AG04450 (cell line): ENCODE measurements around the gene ETFA. TPM values are rescaled to one million over a fixed set of nuclear protein-coding genes. Genes with fewer than 3 reads are reported as not detected.

ENCODE experiments used
- CTCF ChIA-PET: fragments of 300-600, 350-600 bp; formaldehyde crosslinking; extraction: SDS; loops from one replicate; lab custom pipeline; 2022; ENCODE audit warnings: antibody characterized with exemption, inconsistent platforms; lab: Charles Lee
- POLR2A ChIA-PET: fragments of 350-600 bp; formaldehyde crosslinking; extraction: SDS; loops from one replicate; lab custom pipeline; 2021; ENCODE audit warnings: antibody characterized with exemption, inconsistent platforms; lab: Yijun Ruan, JAX
- DNase-seq: peaks from one replicate; pipeline ENCODE4 v3.0.0-alpha.2; 2011; ENCODE audit warnings: low read depth, low spot score
- H3K27ac ChIP-seq: one replicate; pipeline ENCODE4 v1.5.1; 2012; ENCODE audit warnings: low read depth, low read length, control low read depth
- H3K27me3 ChIP-seq: one replicate; pipeline ENCODE4 v1.6.0; 2012; ENCODE audit warnings: low read length; ENCODE audit not compliant: control insufficient read depth, insufficient read depth
- H3K4me3 ChIP-seq: 2 replicates; pipeline ENCODE4 v1.5.1; 2011; ENCODE audit warnings: mild to moderate bottlenecking, low read depth, low read length, control low read depth
- H3K9me3 ChIP-seq: 2 replicates; pipeline ENCODE4 v1.5.1; 2012; ENCODE audit warnings: low read length; ENCODE audit not compliant: control insufficient read depth, insufficient read depth
- polyA plus RNA-seq: library from polyadenylated mRNA; depleted of rRNA; stranded (reverse); fragments of >200 nt; gene quantifications from 2 replicates; pipeline ENCODE4 v1.2.3, GENCODE V29; 2011
- TF ChIP-seq, protein P1 (sequence below): IDR thresholded peaks from 2 replicates; pipeline ENCODE4 v1.5.1; 2011; ENCODE audit warnings: low read depth, low read length, control low read depth, inconsistent platforms

ETFA gene
- polyA plus RNA-seq, 1 experiment = 208 TPM

GRCh38 chr15:76340803-76341365 lies 29.6 kb upstream of the ETFA start:
- Histone ChIP-seq H3K4me3 (no peak overlapping the region), H3K27ac (no peak overlapping the region), H3K9me3 (peaks cover 27% of the 10 kb centered on the region), H3K27me3 (peaks cover 70% of the 10 kb centered on the region)
- ChIA-PET CTCF (no interaction called here), POLR2A (no interaction called here)
- TF ChIP-seq, protein P1, sequence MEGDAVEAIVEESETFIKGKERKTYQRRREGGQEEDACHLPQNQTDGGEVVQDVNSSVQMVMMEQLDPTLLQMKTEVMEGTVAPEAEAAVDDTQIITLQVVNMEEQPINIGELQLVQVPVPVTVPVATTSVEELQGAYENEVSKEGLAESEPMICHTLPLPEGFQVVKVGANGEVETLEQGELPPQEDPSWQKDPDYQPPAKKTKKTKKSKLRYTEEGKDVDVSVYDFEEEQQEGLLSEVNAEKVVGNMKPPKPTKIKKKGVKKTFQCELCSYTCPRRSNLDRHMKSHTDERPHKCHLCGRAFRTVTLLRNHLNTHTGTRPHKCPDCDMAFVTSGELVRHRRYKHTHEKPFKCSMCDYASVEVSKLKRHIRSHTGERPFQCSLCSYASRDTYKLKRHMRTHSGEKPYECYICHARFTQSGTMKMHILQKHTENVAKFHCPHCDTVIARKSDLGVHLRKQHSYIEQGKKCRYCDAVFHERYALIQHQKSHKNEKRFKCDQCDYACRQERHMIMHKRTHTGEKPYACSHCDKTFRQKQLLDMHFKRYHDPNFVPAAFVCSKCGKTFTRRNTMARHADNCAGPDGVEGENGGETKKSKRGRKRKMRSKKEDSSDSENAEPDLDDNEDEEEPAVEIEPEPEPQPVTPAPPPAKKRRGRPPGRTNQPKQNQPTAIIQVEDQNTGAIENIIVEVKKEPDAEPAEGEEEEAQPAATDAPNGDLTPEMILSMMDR = no peak
- no peak for DNase-seq

GRCh38 chr15:76340198-76340802 lies 29.0 kb upstream of the ETFA start:
- ChIA-PET POLR2A (interaction anchor here (0.6 kb wide), 2 partner anchors 358 to 507 kb away, joined by 7 to 11 read pairs; no protein-coding TSS in a partner anchor), CTCF (no interaction called here)
- H3K9me3 ChIP-seq = peaks cover 27% of the 10 kb centered on the region
- TF ChIP-seq, protein P1 = no peak
- peak overlapping the region; percentile 2; the same call in 1 of the 2 replicates for H3K4me3 ChIP-seq
- DNase-seq = no peak
- H3K27ac ChIP-seq = no peak overlapping the region
- H3K27me3 ChIP-seq = peaks cover 67% of the 10 kb centered on the region

GRCh38 chr15:76339305-76340197 lies 28.3 kb upstream of the ETFA start:
- Histone ChIP-seq H3K27ac (no peak overlapping the region), H3K4me3 (peak overlapping the region; percentile 3; the same call in 1 of the 2 replicates), H3K9me3 (peaks cover 27% of the 10 kb centered on the region), H3K27me3 (peaks cover 68% of the 10 kb centered on the region)
- DNase-seq = no peak
- CTCF ChIA-PET = interaction anchor here (0.6 kb wide), 1 partner anchor 30 kb away, joined by 4 read pairs; no protein-coding TSS in a partner anchor
- TF ChIP-seq, protein P1 = no peak
- POLR2A ChIA-PET = interaction anchor here (0.6 kb wide), 2 partner anchors 359 to 508 kb away, joined by 7 to 11 read pairs; no protein-coding TSS in a partner anchor

GRCh38 chr15:76338486-76339304 lies 27.4 kb upstream of the ETFA start:
- TF ChIP-seq, protein P1 = no peak
- peak overlapping the region; percentile 48 for H3K4me3 ChIP-seq
- peaks cover 63% of the 10 kb centered on the region for H3K27me3 ChIP-seq
- POLR2A ChIA-PET = no interaction called here
- H3K27ac ChIP-seq = no peak overlapping the region
- no peak for DNase-seq
- CTCF ChIA-PET = interaction anchor here (0.6 kb wide), 1 partner anchor 31 kb away, joined by 4 read pairs; no protein-coding TSS in a partner anchor
- H3K9me3 ChIP-seq = peaks cover 27% of the 10 kb centered on the region
